ENCODE measurements around the gene STEAP1.

DNA sequence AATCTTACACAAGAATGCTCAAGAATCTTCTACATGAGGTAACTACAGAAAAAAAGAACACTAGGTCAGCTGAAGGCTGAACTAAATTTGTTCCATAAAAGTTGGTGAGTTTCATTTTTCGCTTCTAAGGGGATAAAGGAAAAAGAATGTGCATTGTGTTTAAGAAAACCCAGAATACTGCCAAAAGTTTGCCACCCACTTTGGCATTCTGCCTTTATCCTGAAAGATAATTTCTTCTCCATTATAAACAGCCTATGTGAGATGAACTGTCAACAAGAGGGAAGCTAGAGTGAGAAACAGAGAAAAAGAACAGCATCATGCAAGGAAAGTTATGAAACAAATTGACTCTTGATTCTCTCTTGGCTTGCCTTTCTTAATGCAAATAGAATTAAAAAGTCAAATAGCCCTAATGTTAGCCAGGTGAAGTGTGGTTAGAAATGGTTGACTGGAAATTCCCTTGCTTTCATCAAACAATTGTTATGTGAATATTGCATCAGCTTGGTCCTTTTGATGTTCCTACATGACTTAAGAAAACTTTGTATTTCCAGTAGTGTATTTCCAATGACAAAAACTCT lies 25.8 kb downstream of the STEAP1 start:
- TF ChIP-seq, protein P1, sequence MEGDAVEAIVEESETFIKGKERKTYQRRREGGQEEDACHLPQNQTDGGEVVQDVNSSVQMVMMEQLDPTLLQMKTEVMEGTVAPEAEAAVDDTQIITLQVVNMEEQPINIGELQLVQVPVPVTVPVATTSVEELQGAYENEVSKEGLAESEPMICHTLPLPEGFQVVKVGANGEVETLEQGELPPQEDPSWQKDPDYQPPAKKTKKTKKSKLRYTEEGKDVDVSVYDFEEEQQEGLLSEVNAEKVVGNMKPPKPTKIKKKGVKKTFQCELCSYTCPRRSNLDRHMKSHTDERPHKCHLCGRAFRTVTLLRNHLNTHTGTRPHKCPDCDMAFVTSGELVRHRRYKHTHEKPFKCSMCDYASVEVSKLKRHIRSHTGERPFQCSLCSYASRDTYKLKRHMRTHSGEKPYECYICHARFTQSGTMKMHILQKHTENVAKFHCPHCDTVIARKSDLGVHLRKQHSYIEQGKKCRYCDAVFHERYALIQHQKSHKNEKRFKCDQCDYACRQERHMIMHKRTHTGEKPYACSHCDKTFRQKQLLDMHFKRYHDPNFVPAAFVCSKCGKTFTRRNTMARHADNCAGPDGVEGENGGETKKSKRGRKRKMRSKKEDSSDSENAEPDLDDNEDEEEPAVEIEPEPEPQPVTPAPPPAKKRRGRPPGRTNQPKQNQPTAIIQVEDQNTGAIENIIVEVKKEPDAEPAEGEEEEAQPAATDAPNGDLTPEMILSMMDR (IDR thresholded peaks at IDR 0.05), result no peak
- TF ChIP-seq POLR2AphosphoS5 (IDR thresholded peaks at IDR 0.05), result no peak
